Activated CD8-positive, alpha-beta memory T cell treated with anti-CD3 and anti-CD28 coated beads, Interleukin-2, amount 10 ng/mL, durations not matched to agents 7 days and 5 days (primary cell): Measurements from ENCODE around the gene C12orf54. TPM values are rescaled to one million over a fixed set of nuclear protein-coding genes. Genes with fewer than 3 reads are reported as not detected.
"Not testable (repeated sequence)": the region's sequence is repeated elsewhere in the genome, so short reads cannot be mapped to it uniquely, and the experiment has no call there.

Source experiments
- ATAC-seq: fragments of 150-1000 bp; cut with Tn5 transposase; one replicate; pipeline ENCODE4 v1.10.0; 2021; ENCODE audit warnings: moderate library complexity
- CTCF ChIA-PET: fragments of 350-600 bp; sonication (Branson Sonifier 250); formaldehyde crosslinking; loops from one replicate; lab custom pipeline; 2021; ENCODE audit warnings: antibody characterized with exemption; lab: Charles Lee
- DNase-seq: peaks from one replicate; pipeline ENCODE4 v3.0.0-alpha.2; 2020
- H3K27ac Mint-ChIP-seq: one replicate; pipeline ENCODE4 v1.8.0; 2021; ENCODE audit warnings: mild to moderate bottlenecking, mixed read lengths
- H3K27me3 Mint-ChIP-seq: one replicate; pipeline ENCODE4 v1.8.0; 2021; ENCODE audit warnings: mixed read lengths
- H3K36me3 Mint-ChIP-seq: one replicate; pipeline ENCODE4 v1.8.0; 2021; ENCODE audit warnings: mild to moderate bottlenecking, mixed read lengths
- H3K4me1 Mint-ChIP-seq: one replicate; pipeline ENCODE4 v1.8.0; 2021; ENCODE audit warnings: mixed read lengths
- H3K4me3 Mint-ChIP-seq: one replicate; pipeline ENCODE4 v1.8.0; 2021; ENCODE audit warnings: mild to moderate bottlenecking, moderate library complexity, mixed read lengths
- H3K9me3 Mint-ChIP-seq: one replicate; pipeline ENCODE4 v1.8.0; 2022; ENCODE audit warnings: low read depth, mixed read lengths
- total RNA-seq, 2 experiments: library from RNA; stranded (reverse); gene quantifications; one replicate each; pipeline ENCODE4 v1.2.3, GENCODE V29; 2021

The C12orf54 gene
- not detected for total RNA-seq

- no peaks in the 10 kb centered on the region for H3K4me1 Mint-ChIP-seq
- H3K4me3 Mint-ChIP-seq: no peak within 1 kb of the TSS
- no peaks in the 10 kb centered on the region for H3K36me3 Mint-ChIP-seq
- peaks cover 17% of the 10 kb centered on the region for H3K27me3 Mint-ChIP-seq
- no peak within 1 kb of the TSS for H3K27ac Mint-ChIP-seq
- DNase-seq: no peak
- ATAC-seq: no peak
- peaks cover 3% of the 10 kb centered on the region for H3K9me3 Mint-ChIP-seq
- CTCF ChIA-PET: no interaction called here
Measured at GRCh38 chr12:48482198-48482597, at the start of gene C12orf54. C12orf54 (plus strand) TSS chr12:48482498; CDS start chr12:48483297, 799 bp downstream.

GRCh38 chr12:48434016-48434415, 48.3 kb upstream of the C12orf54 start:
- H3K9me3 Mint-ChIP-seq, H3K36me3 Mint-ChIP-seq, DNase-seq, ATAC-seq, H3K4me1 Mint-ChIP-seq, H3K4me3 Mint-ChIP-seq, H3K27ac Mint-ChIP-seq: not testable (repeated sequence)
- peaks cover 17% of the 10 kb centered on the region for H3K27me3 Mint-ChIP-seq
- CTCF ChIA-PET: interaction anchor here (0.7 kb wide), 1 partner anchor 830 kb away, joined by 4 read pairs; no protein-coding TSS in a partner anchor

- Mint-ChIP-seq H3K4me1 (no peaks in the 10 kb centered on the region), H3K27me3 (peaks cover 13% of the 10 kb centered on the region), H3K4me3 (no peak overlapping the region), H3K36me3 (no peaks in the 10 kb centered on the region), H3K9me3 (no peaks in the 10 kb centered on the region), H3K27ac (no peak overlapping the region)
- CTCF ChIA-PET: no interaction called here
- ATAC-seq (no peak), DNase-seq (no peak)
Measured at GRCh38 chr12:48441069-48441468, 41.2 kb upstream of the C12orf54 start.

- no peak overlapping the region for H3K4me3 Mint-ChIP-seq
- no peaks in the 10 kb centered on the region for H3K36me3 Mint-ChIP-seq
- CTCF ChIA-PET: no interaction called here
- DNase-seq (no peak), ATAC-seq (no peak)
- peaks cover 13% of the 10 kb centered on the region for H3K27me3 Mint-ChIP-seq
- H3K27ac Mint-ChIP-seq: no peak overlapping the region
- H3K9me3 Mint-ChIP-seq: no peaks in the 10 kb centered on the region
- H3K4me1 Mint-ChIP-seq: no peaks in the 10 kb centered on the region
Measured at GRCh38 chr12:48442179-48442847, 40.0 kb upstream of the C12orf54 start.

GRCh38 chr12:48445538-48445937, 36.8 kb upstream of the C12orf54 start:
- peaks cover 13% of the 10 kb centered on the region for H3K27me3 Mint-ChIP-seq

GRCh38 chr12:48446161-48446776, 36.0 kb upstream of the C12orf54 start:
- Mint-ChIP-seq H3K27ac (no peak overlapping the region), H3K36me3 (no peaks in the 10 kb centered on the region), H3K9me3 (peaks cover 5% of the 10 kb centered on the region), H3K4me3 (no peak overlapping the region), H3K4me1 (no peaks in the 10 kb centered on the region), H3K27me3 (peaks cover 13% of the 10 kb centered on the region)
- ATAC-seq: no peak
- CTCF ChIA-PET: no interaction called here
- no peak for DNase-seq

More at GRCh38 chr12:48445538-48445937, 36.8 kb upstream of the C12orf54 start:
- Mint-ChIP-seq H3K27ac (no peak overlapping the region), H3K9me3 (peaks cover 5% of the 10 kb centered on the region), H3K4me1 (no peaks in the 10 kb centered on the region), H3K4me3 (no peak overlapping the region), H3K36me3 (no peaks in the 10 kb centered on the region)
- no peak for DNase-seq
- no peak for ATAC-seq
- CTCF ChIA-PET: no interaction called here

DNA sequence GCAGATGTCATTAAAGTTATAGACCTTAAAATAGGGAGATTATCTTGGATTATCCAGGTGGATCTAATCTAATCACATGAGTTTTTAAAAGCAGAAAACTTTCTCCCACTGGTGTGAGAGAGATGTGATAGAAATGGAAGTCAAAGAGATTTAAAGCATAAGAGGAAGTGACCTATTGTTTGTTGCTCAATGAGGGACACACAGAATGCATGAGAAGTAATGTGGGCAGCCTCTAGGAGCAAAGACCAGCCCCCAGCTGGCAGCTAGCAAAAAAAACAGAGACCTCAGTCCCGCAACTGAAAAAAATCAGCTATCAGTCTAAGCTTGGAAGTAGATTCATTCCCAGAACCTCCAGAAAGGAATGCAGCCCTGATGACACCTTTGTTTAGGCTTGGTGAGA, 34.5 kb upstream of the C12orf54 start:
- H3K4me3 Mint-ChIP-seq: no peak overlapping the region
- H3K27ac Mint-ChIP-seq: no peak overlapping the region
- H3K9me3 Mint-ChIP-seq: peaks cover 5% of the 10 kb centered on the region
- H3K4me1 Mint-ChIP-seq: no peaks in the 10 kb centered on the region
- no peak for ATAC-seq
- H3K27me3 Mint-ChIP-seq: peaks cover 9% of the 10 kb centered on the region
- no peak for DNase-seq
- CTCF ChIA-PET: no interaction called here
- no peaks in the 10 kb centered on the region for H3K36me3 Mint-ChIP-seq

DNA sequence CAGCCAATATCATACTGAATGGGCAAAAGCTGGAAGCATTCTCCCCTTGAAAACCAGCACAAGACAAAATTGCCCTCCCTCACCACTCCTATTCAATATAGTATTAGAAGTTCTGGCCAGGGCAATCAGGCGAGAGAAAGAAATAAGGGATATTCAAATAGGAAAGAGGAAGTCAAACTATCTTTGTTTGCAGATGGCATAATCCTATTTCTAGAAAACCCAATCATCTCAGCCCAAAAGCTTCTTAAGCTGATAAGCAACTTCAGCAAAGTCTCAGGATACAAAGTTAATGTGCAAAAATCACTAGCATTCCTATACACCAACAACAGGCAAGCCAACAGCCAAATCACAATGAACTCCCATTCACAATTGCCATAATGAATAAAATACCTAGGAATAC, 30.9 kb upstream of the C12orf54 start:
- DNase-seq (no peak), ATAC-seq (no peak)
- peaks cover 3% of the 10 kb centered on the region for H3K27me3 Mint-ChIP-seq
- H3K9me3 Mint-ChIP-seq: peaks cover 5% of the 10 kb centered on the region
- CTCF ChIA-PET: no interaction called here
- H3K4me3 Mint-ChIP-seq: no peak overlapping the region
- no peaks in the 10 kb centered on the region for H3K36me3 Mint-ChIP-seq
- H3K4me1 Mint-ChIP-seq: no peaks in the 10 kb centered on the region
- H3K27ac Mint-ChIP-seq: no peak overlapping the region

DNA sequence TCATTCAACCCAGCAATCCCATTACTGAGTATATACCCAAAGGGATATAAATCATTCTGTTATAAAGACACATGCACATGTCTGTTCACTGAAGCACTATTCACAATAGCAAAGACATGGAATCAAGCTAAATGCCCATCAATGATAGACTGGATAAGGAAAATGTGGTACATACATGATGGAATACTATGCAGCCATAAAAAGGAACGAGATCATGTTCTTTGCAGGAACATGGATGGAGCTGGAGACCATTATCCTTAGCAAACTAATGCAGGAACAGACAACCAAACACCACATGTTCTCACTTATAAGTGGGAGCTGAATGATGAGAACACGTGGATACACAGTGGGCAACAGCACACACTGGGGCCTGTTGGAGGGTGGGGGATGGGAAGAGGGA, 29.3 kb upstream of the C12orf54 start:
- CTCF ChIA-PET, DNase-seq: not testable (repeated sequence)

GRCh38 chr12:48454667-48455066, 27.6 kb upstream of the C12orf54 start:
- peaks cover 15% of the 10 kb centered on the region for H3K27me3 Mint-ChIP-seq

More for the DNA sequence above, 29.3 kb upstream of the C12orf54 start:
- not testable (repeated sequence) for H3K4me1 Mint-ChIP-seq, ATAC-seq, H3K36me3 Mint-ChIP-seq, H3K27ac Mint-ChIP-seq, H3K4me3 Mint-ChIP-seq, H3K9me3 Mint-ChIP-seq, H3K27me3 Mint-ChIP-seq

GRCh38 chr12:48455116-48455515, 27.2 kb upstream of the C12orf54 start:
- H3K36me3 Mint-ChIP-seq: no peaks in the 10 kb centered on the region
- DNase-seq (no peak), ATAC-seq (no peak)
- peaks cover 2% of the 10 kb centered on the region for H3K9me3 Mint-ChIP-seq
- H3K4me1 Mint-ChIP-seq: no peaks in the 10 kb centered on the region
- H3K27ac Mint-ChIP-seq: no peak overlapping the region
- CTCF ChIA-PET: no interaction called here
- H3K4me3 Mint-ChIP-seq: no peak overlapping the region
- H3K27me3 Mint-ChIP-seq: peaks cover 15% of the 10 kb centered on the region

More at GRCh38 chr12:48454667-48455066, 27.6 kb upstream of the C12orf54 start:
- Mint-ChIP-seq H3K9me3 (peaks cover 5% of the 10 kb centered on the region), H3K4me1 (no peaks in the 10 kb centered on the region), H3K4me3 (no peak overlapping the region), H3K36me3 (no peaks in the 10 kb centered on the region), H3K27ac (no peak overlapping the region)
- DNase-seq (no peak), ATAC-seq (no peak)
- CTCF ChIA-PET: interaction anchor here (0.5 kb wide), 1 partner anchor 164 kb away, joined by 3 read pairs; no protein-coding TSS in a partner anchor

DNA sequence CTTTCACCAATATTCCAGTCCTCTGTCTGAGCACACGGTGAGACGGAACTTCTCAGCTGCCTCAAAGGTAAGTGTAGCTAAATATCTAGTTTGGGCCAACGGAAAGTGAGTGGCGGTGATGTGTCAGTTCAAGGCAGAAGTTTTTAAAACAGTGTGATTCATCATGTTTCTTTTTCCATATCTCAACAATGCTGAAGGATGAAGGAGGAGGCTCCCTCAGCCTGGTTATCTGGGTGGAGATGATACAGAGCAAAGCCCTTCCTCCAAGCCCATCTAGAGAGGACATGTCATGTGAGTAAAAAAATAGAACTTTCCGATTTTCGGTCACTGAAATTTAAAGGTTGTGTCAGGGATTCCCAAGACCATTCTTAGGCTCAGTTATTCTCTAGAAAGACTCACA, 23.0 kb upstream of the C12orf54 start:
- no peak for DNase-seq
- Mint-ChIP-seq H3K9me3 (no peaks in the 10 kb centered on the region), H3K27me3 (peaks cover 38% of the 10 kb centered on the region), H3K36me3 (no peaks in the 10 kb centered on the region), H3K4me1 (no peaks in the 10 kb centered on the region), H3K27ac (no peak overlapping the region), H3K4me3 (no peak overlapping the region)
- CTCF ChIA-PET: interaction anchor here (1.8 kb wide), 1 partner anchor 9 kb away, joined by 3 read pairs; no protein-coding TSS in a partner anchor
- no peak for ATAC-seq

- H3K4me1 Mint-ChIP-seq, CTCF ChIA-PET, H3K4me3 Mint-ChIP-seq, H3K36me3 Mint-ChIP-seq, H3K27ac Mint-ChIP-seq, ATAC-seq, DNase-seq: not testable (repeated sequence)
- Mint-ChIP-seq H3K9me3 (peaks cover 23% of the 10 kb centered on the region), H3K27me3 (peaks cover 11% of the 10 kb centered on the region)
Measured at GRCh38 chr12:48469027-48469426, 13.3 kb upstream of the C12orf54 start.

GRCh38 chr12:48472259-48472658, 10.0 kb upstream of the C12orf54 start, which contains the start of gene ANP32D:
ANP32D (plus strand) TSS chr12:48472559; CDS start chr12:48472665, 106 bp downstream.
- Mint-ChIP-seq H3K4me1 (no peaks in the 10 kb centered on the region), H3K27me3 (peaks cover 10% of the 10 kb centered on the region), H3K36me3 (peaks cover 2% of the 10 kb centered on the region), H3K9me3 (peaks cover 24% of the 10 kb centered on the region), H3K4me3 (no peak within 1 kb of the TSS), H3K27ac (no peak within 1 kb of the TSS)
- ATAC-seq: no peak
- CTCF ChIA-PET: no interaction called here
- no peak for DNase-seq
